GM18519 (cell line): ENCODE data around the gene LBHD1.
"Not testable (repeated sequence)": the region's sequence is repeated elsewhere in the genome, so short reads cannot be mapped to it uniquely, and the experiment has no call there.

Experiments used
- ATAC-seq: cut with Tn5 transposase; IDR thresholded peaks from one replicate; pipeline ENCODE4 v1.9.1; 2021; ENCODE audit warnings: mild to moderate bottlenecking, moderate library complexity; ENCODE audit not compliant: unreplicated experiment, low FRiP score

Gene LBHD1

GRCh38 chr11:62621567-62622470 lies 50.2 kb downstream of the LBHD1 start, which contains the start of gene B3GAT3:
Gene B3GAT3, minus strand, starts transcription at chr11:62621986. Its CDS starts 39 bp downstream, at chr11:62621947.
- peak; percentile 87 for ATAC-seq

DNA sequence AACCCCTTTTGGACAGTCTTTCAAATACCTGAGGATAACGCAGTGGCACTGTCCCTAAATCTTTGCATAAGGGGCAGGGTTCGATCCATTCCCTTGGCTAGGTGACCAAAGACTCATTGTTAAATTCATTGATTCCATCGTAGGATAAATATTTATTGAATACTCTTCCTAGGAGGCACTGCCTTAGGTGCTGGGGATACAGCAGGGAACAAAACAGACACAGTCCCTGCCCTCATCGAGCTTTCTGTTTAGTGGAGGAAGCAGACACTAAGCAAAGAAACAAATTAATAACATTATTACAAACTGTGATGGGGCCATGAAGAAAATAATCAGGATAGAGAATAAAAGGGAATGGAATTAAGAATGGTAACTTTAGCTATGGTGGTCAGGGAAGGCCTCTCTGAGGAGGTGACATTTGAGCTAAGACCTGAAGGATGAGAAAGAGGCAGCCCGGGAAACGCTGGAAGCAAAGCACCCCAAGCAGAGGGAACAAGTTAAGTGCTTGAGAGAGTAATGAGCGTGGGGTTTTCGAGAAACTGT lies 51.0 kb downstream of the LBHD1 start:
- no peak for ATAC-seq

DNA sequence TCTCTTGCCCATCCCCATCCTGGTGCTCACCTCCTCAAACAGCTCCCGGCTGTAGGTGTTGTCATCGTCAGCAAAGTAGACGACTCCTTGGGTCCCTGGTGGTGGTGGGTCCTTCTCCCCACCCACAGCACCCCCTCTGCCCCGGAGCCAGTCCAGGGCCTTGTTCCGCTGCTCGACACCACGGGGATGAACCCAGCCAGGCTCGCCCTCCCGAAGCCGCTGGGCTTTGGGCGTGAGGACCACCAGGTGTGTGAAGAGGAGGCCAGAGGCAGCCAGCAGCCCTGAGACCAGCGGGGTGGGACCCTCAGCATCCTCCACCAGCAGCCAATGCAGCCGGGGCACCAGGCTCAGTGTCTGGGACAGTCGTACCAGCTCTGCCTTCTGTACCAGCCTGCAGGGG lies 55.1 kb downstream of the LBHD1 start:
- ATAC-seq, result not testable (repeated sequence)

DNA sequence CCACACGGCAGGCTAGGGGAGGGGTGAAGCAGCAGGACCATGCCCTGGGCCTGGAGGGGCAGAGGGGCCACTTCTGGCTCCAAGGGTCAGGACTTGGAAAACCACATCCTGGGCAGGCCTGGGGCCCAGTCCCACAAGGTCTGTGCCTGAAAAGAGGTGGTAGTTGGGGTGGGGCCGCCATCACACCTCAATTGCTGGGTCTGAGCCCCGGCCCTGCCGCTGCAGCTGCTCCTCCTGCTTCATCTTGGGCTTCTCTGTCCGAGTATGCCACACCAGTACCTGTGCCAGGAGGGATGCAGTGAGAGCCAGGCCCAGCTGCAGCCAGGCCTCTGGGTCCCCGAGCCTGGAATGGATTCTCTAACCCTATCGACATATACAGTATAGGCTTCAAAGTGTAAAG lies 56.5 kb downstream of the LBHD1 start:
- no peak for ATAC-seq

DNA sequence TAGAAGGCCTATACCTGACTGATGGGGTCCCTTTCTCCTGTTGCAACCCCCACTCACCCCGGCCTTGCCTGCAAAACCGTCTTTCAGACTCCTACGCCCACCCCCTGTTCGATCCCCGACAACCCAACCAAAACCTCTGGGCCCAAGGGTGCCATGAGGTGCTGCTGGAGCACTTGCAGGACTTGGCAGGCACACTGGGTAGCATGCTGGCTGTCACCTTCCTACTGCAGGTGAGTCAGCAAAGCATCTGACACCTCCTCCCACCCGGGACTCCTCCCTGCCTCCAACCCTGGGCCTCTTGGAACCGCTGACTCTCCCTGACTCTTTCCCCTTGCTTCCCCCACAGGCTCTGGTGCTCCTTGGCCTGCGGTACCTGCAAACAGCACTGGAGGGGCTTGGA lies 57.8 kb downstream of the LBHD1 start:
- ATAC-seq, result no peak

DNA sequence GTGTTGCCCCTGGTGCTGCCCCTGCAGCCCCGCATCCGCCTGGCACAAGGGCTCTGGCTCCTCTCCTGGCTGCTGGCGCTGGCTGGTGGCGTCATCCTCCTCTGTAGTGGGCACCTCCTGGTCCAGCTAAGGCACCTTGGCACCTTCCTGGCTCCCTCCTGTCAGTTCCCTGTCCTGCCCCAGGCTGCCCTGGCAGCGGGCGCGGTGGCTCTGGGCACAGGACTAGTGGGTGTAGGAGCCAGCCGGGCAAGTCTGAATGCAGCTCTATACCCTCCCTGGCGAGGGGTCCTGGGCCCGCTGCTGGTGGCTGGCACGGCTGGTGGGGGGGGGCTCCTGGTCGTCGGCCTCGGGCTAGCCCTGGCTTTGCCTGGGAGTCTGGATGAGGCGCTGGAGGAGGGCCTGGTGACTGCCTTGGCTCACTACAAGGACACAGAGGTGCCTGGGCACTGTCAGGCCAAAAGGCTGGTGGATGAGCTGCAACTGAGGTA lies 58.7 kb downstream of the LBHD1 start:
- ATAC-seq, result no peak
